GM12878 (cell line): ENCODE measurements around the gene KIFBP. TPM values are rescaled to one million over a fixed set of nuclear protein-coding genes. Genes with fewer than 3 reads are reported as not detected.

Experiments used
- CBX5 ChIP-seq: sonication (generic); IDR thresholded peaks from 2 replicates; pipeline ENCODE4 v1.6.1; 2016; ENCODE audit warnings: low read depth, moderate library complexity, mild to moderate bottlenecking, inconsistent platforms
- E2F4 ChIP-seq: IDR thresholded peaks from 2 replicates; pipeline ENCODE4 v1.6.1; 2012; ENCODE audit warnings: low read depth, low read length, improper control_type of control experiment
- ELK1 ChIP-seq: IDR thresholded peaks from 2 replicates; pipeline ENCODE4 v1.6.1; 2012; ENCODE audit warnings: low read depth, low read length, improper control_type of control experiment
- HDGF ChIP-seq: fragments of 450-650 bp; IDR thresholded peaks from 2 replicates; pipeline ENCODE4 v1.6.1; 2016; ENCODE audit warnings: antibody characterized with exemption
- JUNB ChIP-seq: IDR thresholded peaks from 2 replicates; pipeline ENCODE4 v1.6.1; 2016; ENCODE audit warnings: antibody characterized with exemption, mild to moderate bottlenecking
- KDM1A ChIP-seq: fragments of 200-600 bp; sonication (generic); IDR thresholded peaks from 2 replicates; pipeline ENCODE4 v1.6.1; 2016; ENCODE audit warnings: borderline replicate concordance
- LARP7 ChIP-seq: fragments of 450-650 bp; IDR thresholded peaks from 2 replicates; pipeline ENCODE4 v1.6.1; 2017; ENCODE audit warnings: mild to moderate bottlenecking
- MTA3 ChIP-seq: IDR thresholded peaks from 2 replicates; pipeline ENCODE4 v1.6.1; 2012; ENCODE audit warnings: low read length, inconsistent platforms, borderline replicate concordance
- PML ChIP-seq: IDR thresholded peaks from 2 replicates; pipeline ENCODE4 v1.6.1; 2012; ENCODE audit warnings: low read length, inconsistent platforms
- PRDM15 ChIP-seq: fragments of 450-650 bp; formaldehyde crosslinking; IDR thresholded peaks from 2 replicates; pipeline ENCODE4 v1.4.0; 2020; ENCODE audit warnings: mild to moderate bottlenecking, moderate library complexity
- RB1 ChIP-seq: fragments of 450-650 bp; formaldehyde crosslinking; IDR thresholded peaks from 2 replicates; pipeline ENCODE4 v1.6.1; 2017; ENCODE audit warnings: mild to moderate bottlenecking, borderline replicate concordance
- TCF7 ChIP-seq: IDR thresholded peaks from 2 replicates; pipeline ENCODE4 v1.6.1; 2014; ENCODE audit warnings: antibody characterized with exemption, borderline replicate concordance
- ZNF384 ChIP-seq: IDR thresholded peaks from 2 replicates; pipeline ENCODE4 v1.6.1; 2012; ENCODE audit warnings: low read depth, mild to moderate bottlenecking, low read length, improper control_type of control experiment, borderline replicate concordance
- polyA plus RNA-seq, 11 experiments: library from polyadenylated mRNA; depleted of rRNA in 4 of 11; unstranded in 6 of 11; stranded (reverse) in 5 of 11; fragments of >200 nt; fragmentation: Nextera tagmentation in 4 of 11; fragmentation: Illumina TruSeq in 1 of 11; extraction: Ambion mirVana in 4 of 11; extraction: Trizol in 1 of 11; gene quantifications; 1 replicate in 1 of 11; 2 replicates in 10 of 11; pipeline versions ENCODE4 v1.2.1 to v1.2.3, GENCODE V29; 2011 to 2016; ENCODE audit warnings: inconsistent platforms in 2 of 11, missing spikeins in 2 of 11, low read depth in 1 of 11
- total RNA-seq, 4 experiments: library from RNA; depleted of rRNA in 3 of 4; stranded (reverse); fragments of >200 nt in 3 of 4; fragmentation: Illumina TruSeq in 1 of 4; extraction: Trizol in 1 of 4; gene quantifications; 2 replicates each; pipeline versions ENCODE4 v1.2.1 to v1.2.3, GENCODE V29; 2013 to 2021

KIFBP gene
- total and polyA plus RNA-seq, 10 of the 15 experiments (the other 5 are each of a cell fraction or from before 2014, with no cell fraction given) = 8.6 to 29.5 (median 18.7) TPM

- TF ChIP-seq ELK1 (no peak), CBX5 (no peak), TCF7 (no peak), HDGF (no peak), KDM1A (no peak), E2F4 (no peak), PRDM15 (CRISPR knock-in tag) (no peak), RB1 (no peak), LARP7 (no peak), ZNF384 (no peak), MTA3 (no peak), PML (no peak), JUNB (no peak)
These were observed 44.7 kb downstream of the KIFBP start (continued) for GRCh38 chr10:69033256-69033655.
